Fibroblast of mammary gland (primary cell): ENCODE results near the gene NLRC5.
A peak's percentile ranks its signal among the peaks of the same experiment; 100 is the strongest.
"Not testable (repeated sequence)": the region's sequence is repeated elsewhere in the genome, so short reads cannot be mapped to it uniquely, and the experiment has no call there.

Source experiments
- DNase-seq: peaks from one replicate; pipeline ENCODE4 v3.0.0-alpha.2; 2010; ENCODE audit warnings: low read depth
- H3K4me3 ChIP-seq: 2 replicates; pipeline ENCODE4 v1.5.1; 2011; ENCODE audit warnings: low read depth, mild to moderate bottlenecking, low read length, moderate library complexity; ENCODE audit not compliant: control insufficient read depth
- TF ChIP-seq, protein P1 (sequence below): conservative IDR thresholded peaks from 2 replicates; pipeline ENCODE4 v1.5.1; 2011; ENCODE audit warnings: low read depth, low read length, inconsistent platforms; ENCODE audit not compliant: control insufficient read depth, insufficient read depth

The NLRC5 gene

GRCh38 chr16:56969769-56970168, 19.6 kb upstream of the NLRC5 start:
- DNase-seq: no peak
- no peak overlapping the region for H3K4me3 ChIP-seq
- TF ChIP-seq, protein P1, sequence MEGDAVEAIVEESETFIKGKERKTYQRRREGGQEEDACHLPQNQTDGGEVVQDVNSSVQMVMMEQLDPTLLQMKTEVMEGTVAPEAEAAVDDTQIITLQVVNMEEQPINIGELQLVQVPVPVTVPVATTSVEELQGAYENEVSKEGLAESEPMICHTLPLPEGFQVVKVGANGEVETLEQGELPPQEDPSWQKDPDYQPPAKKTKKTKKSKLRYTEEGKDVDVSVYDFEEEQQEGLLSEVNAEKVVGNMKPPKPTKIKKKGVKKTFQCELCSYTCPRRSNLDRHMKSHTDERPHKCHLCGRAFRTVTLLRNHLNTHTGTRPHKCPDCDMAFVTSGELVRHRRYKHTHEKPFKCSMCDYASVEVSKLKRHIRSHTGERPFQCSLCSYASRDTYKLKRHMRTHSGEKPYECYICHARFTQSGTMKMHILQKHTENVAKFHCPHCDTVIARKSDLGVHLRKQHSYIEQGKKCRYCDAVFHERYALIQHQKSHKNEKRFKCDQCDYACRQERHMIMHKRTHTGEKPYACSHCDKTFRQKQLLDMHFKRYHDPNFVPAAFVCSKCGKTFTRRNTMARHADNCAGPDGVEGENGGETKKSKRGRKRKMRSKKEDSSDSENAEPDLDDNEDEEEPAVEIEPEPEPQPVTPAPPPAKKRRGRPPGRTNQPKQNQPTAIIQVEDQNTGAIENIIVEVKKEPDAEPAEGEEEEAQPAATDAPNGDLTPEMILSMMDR: no peak

DNA sequence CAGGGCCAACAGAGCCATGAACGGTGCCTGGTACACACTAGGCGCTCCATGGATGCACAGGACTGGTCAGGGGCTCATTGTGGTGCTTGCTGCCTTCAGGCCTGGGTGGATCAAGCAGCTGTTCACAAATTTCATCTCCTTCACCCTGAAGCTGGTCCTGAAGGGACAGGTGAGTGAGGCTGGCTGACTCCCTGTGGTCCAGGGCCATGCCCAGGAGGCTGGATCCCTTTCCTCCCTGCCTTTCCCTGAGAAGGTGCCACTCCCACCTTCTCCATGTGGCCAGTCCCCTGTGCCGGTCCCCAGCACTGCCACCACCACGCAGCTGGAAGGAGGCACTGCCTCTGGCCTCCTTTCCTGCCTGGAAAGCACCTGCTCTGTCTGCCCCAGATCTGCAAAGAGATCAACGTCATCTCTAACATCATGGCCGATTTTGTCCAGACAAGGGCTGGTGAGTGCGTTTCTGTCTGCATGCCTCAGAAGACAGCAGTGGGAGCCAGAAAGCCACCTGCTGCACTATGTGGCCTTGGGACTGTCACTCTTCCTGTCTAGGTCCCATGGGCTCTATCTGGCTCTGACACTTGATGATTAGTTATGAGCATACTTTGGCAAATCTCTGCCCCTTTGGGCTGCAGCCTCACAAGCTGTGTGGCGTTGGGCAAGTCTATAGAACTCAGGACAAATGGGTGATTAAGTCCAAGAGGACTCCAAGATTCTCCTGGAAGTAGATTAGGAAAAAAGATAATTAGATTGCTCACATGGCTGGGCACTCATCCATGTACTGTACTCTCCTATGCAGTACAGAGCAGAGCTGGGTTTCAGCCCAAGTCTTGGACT, 18.2 kb upstream of the NLRC5 start:
- no peak overlapping the region for H3K4me3 ChIP-seq
- peak; percentile 73 for DNase-seq
- TF ChIP-seq, protein P1: no peak

- DNase-seq: no peak
- no peak overlapping the region for H3K4me3 ChIP-seq
- TF ChIP-seq, protein P1: no peak
Observed at GRCh38 chr16:56971768-56972043, 17.7 kb upstream of the NLRC5 start.

DNA sequence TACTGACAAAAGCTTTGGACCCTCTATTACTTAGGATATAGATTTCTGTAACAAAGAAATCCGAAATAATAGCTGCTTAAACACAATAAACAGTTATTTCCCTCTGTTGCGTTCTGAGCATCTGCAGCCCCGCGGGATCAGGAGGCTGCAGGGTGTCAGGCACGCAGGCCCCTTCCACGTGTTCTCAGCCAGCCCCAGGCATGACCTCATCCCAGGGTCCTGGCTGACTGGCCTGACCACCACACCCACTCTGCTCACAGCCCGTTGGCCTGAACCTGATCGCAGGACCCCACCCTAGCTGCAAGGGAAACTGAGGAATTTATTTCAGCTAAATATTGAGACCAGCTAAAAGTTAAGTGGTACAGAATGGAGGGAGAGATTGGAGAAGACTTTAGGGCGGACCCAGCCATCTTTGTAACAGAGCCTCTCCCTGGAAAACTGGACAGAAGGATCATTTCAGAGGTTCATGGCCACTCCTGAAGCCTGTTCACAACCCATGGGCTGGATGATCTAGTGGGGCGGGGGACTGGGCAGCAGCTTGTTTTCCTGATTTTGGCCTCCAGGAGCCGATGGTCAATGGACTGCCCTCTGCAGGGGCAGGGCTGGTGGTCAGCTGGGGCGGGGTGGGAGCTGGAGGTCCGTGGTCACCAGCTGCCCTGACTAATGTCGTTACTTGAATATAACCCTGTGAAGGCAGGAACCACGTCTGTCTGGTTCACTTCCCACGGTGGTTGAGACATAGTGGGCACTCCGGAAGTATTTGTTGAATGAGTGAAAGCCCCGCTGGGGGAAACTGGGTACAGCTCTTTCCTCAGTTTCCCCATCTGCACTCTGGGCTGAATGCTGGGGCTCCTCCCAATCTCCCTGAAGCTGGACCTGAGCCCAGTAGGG, 16.7 kb upstream of the NLRC5 start:
- DNase-seq: no peak
- H3K4me3 ChIP-seq: no peak overlapping the region
- TF ChIP-seq, protein P1: no peak

DNA sequence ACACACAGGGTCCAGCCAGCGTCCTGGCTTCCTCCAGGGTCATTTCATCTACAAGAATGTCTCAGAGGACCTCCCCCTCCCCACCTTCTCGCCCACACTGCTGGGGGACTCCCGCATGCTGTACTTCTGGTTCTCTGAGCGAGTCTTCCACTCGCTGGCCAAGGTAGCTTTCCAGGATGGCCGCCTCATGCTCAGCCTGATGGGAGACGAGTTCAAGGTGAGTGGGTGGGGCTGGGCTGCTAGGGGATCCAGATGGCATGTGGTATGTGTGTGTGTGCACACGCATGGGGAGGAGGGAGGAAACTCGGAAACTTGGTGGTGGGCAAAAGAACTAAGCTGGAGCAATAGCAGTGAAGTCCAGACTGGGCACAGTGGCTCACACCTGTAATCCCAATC, 16.1 kb upstream of the NLRC5 start:
- TF ChIP-seq, protein P1: no peak
- DNase-seq: no peak
- no peak overlapping the region for H3K4me3 ChIP-seq

- H3K4me3 ChIP-seq, DNase-seq: not testable (repeated sequence)
Observed at GRCh38 chr16:56973899-56974298, 15.5 kb upstream of the NLRC5 start.
